GM11168 (cell line): Measurements from ENCODE around the gene LENEP.

ENCODE experiments used
- in situ Hi-C: fragments of 300-500 bp; cut with MboI; formaldehyde crosslinking; loops from one replicate; pipeline ENCODE4 v1.12.0; 2022; ENCODE audit warnings: low sequenced_read_pairs; ENCODE audit not compliant: unreplicated experiment

LENEP gene

DNA sequence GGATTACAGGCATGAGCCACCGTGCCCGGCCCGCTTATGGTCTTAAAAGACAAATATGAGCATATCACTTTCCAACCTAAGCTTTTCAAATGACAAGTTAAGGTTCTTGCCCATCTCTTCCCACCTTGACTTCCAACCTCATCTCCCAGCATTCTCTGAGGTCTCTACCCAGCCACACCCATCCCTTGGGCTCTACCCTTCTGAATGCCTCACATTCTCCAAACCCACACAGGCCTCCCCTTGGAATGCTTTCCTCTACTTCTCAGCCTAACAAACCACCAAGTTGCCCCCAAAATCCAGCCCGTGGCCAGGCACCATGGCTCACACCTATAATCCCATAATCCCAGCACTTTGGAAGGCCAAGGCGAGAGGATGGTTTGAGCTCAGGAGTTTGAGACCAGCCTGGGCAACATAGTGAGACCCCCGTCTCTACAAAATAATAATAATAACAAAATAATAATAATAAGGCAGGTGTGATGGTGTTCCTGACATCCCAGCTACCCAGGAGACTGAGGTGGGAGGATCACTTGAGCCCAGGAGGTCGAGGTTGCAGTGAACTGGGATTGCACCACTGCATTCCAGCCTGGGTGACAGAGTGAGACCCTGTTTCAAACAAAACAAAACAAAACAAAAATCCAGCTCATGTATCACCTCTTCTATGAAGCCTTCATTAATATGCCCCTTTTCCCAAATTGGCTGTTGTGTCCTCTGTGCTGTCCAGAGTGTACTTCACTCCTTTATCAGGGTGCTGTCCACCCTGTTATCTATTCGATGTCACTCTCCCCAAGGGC is 28.9 kb downstream of the LENEP start:
- in situ Hi-C loops = no loop called here

DNA sequence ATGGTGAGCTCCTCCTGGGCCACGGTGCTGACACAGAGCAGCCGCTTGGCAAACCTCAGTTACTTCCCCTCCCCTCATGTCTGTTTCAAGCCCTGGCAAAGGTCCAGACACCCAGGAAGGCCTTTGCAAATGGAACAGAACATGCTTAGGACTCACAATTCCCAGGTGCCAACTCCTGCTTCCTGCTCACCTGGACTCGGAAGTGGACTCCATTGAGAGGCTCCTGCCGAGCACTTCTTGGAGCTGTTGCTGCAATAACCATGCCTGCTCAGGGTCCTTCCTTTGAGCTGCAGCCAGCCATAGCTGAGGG is 29.5 kb downstream of the LENEP start:
- in situ Hi-C loops = no loop called here

DNA sequence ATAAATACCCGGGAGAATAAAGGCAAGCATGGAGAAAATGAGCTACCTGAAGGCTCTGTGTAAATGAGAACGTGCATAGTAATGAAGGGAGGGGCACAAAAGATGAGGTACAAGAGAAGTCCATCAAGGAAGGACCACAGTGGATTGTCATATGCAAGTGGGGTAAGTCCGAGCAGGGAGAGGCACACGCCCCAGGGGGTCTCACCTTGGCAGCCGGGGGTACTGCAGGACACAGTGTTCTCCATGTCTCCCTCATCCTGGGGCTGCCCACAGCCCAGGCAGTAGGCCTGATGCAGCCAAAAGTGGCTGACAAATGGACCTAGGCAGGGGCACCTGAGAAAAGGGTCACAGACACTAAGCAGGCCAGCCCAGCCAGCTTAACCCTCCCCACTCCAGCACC is 30.2 kb downstream of the LENEP start:
- in situ Hi-C loops = no loop called here

DNA sequence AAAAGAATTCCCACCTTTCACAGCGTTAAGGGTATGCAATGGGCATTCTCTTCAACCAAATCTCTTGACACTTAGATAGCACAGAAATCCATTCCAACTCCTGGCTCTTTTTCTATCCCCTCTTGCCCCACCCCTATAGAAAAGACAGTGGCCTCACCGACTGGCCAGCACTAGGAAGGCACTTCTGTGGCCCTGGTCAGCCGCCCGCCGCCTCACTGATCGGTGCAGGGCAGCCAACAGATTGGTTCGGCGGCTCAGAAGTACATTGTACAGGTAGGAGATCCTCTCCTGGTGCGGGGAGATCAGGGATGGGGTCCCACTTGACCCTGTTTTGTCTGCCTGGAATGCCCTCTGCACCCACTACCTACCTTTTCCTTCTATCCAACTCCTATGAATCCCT is 30.9 kb downstream of the LENEP start:
- in situ Hi-C loops = no loop called here

DNA sequence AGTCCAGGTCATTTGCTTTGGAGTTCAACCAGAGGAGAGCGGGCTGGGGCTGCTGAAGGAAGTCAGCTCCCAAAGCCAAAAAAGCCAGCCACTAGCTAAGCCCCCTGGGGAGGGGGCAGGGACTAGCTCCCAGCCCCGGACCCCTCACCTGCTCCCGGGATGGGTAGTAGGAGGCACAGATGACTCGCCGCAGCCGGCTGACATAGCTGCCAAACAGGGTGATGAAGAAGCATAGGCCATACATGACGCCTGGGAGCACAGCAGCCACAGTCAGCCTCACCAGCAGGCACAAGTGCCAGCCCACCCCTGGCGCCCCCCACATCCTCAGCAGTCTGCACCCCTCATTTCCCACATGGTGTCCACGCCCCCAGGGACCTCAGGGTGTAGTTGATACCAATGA is 32.8 kb downstream of the LENEP start:
- in situ Hi-C loops = no loop called here

DNA sequence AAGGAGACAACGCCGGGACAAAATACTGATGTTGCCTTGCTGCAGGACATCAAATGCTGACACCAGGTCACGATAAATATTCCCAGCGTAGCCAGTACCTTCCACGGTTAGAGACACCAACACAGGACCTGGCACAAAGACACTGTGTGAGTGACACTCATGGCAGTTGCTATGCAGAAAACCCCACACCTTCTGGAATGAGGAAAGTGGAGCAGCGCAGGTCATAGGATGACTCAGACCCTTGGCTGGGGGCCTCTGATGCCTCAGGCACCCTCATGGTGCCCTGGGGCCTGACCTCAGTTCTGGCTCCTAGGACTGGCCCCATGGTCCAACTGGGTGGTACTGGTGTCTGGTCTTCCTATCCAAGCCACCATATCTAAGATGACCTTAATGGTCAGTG is 33.2 kb downstream of the LENEP start:
- in situ Hi-C loops = no loop called here

DNA sequence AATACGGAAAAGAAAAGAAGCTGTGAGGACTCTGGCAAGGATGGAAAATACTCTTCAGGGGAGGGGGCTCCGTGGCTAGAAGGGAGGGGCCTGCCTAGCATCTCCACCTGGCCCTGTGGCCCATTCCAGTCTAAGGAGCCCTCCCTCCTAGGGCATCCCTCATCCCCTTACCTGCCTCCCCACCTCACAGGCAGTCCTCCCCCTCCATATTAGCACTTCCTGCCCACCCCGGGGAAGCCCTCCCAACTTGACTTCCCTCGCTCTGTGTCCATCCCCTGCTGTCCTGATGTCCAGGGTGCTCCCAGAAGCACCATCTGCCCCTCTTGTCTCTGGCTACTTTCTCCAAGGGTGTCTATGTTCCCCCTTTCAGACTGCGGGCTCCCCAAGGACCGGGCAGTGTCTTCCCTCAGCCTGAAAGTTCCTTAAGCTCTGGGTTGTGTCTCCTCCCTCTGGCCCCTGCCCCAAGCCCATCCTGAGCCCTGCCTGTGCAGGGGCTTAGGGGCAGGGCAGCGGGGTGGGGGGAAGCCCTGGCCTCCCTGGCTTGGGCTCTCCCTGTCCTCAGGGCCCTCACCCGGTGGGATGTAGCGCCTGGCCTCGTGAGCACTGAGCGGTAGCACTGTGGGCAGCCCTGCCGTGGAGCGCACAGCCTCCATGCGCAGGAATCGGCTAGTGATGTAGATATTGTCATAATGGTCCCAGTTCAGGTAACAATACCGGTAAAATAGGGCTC is 36.3 kb downstream of the LENEP start:
- in situ Hi-C loops = no loop called here

DNA sequence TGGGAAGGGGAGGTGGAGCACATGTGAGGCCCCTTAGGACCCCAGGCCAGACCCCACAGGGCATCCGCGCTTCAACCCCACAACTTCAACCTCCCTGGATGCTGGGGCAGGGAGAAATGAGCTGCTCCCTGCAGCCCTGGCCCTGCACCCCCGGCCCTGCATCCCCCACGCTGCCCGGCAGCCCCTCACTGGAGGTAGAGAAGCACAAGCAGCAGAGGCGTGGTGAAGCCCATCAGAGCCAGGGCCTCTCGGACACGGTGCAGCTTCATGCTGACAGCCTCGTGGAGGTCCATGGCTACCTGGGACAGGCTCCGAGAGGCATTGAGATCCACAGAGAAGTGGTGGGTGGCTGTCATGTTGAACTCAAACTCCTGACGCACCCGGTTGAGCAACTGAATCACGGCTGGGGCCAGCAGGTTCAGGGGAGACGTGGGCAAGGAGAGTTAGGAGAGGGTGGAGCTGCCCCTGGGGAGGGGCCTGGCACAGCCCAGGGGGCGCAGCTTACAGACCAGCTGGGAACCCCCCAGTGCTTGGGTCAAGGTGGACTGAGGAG is 36.9 kb downstream of the LENEP start:
- in situ Hi-C loops = no loop called here

DNA sequence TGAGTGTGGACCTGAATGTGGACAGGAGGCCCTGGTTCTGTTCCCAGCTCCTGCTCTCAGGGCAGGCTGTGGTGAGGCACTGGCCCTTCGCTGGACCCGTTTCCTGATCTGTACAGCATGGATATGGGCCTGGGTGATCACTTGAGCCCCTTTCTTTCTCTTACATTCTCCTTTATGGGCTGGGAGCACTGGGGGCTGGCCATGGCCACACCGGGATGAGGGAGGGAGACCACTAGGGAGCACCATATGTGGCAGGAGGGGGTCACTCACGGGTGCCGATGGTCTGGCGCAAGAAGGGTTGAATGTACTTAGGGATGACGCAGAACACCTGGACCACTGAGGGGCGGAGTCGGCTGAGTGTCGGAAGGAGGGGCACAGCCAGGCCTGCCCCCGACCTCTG is 37.5 kb downstream of the LENEP start:
- in situ Hi-C loops = no loop called here

DNA sequence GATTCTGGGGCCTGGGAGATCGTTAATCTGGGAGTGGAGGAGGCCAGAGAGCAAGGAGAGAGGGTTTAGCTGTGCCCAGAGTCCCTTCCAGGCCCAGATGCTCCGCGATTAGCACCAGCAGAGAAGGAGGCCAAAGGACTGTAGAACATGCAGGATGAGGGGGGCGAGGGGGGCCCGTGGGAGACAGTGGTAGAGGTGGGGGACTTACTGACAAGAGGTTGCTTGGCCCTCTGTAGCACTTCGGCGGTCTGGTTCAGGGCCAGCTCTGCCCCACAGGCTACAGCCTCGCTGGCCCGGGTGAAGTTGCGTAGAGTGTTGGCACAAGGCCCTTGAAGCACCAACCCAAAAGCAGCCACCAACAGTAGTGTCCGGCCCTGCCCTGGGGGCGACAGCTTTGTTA is 39.5 kb downstream of the LENEP start:
- in situ Hi-C loops = no loop called here

DNA sequence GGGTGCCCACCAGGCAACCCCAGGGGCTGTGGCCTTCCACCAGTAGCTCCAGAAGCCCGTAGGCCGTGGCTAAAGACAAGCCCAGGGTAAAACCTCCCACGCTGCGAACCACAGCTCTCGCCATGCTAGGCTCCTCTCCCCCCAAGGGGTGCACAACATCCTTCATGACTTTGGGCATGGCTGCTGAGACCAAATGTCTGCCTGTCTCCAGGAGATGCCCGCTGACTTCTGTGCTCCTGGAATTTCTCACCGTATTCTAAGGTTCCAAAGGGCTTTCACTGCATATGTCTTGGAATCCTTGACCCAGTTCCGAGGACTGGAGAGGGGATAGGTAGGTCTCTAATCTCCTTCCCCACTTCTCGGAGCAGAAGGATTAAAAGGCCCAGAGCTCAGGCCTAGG is 40.1 kb downstream of the LENEP start, which contains the start of the genes DCST1 and DCST2:
TSS of gene DCST1 (plus strand) at position 301 of the 400 bp plus-strand sequence. CDS start 213 bp downstream, outside the sequence.
TSS of gene DCST2 (minus strand) at position 258 of the 400 bp plus-strand sequence. CDS start at position 178, 80 bp downstream.
- in situ Hi-C loops = no loop called here

DNA sequence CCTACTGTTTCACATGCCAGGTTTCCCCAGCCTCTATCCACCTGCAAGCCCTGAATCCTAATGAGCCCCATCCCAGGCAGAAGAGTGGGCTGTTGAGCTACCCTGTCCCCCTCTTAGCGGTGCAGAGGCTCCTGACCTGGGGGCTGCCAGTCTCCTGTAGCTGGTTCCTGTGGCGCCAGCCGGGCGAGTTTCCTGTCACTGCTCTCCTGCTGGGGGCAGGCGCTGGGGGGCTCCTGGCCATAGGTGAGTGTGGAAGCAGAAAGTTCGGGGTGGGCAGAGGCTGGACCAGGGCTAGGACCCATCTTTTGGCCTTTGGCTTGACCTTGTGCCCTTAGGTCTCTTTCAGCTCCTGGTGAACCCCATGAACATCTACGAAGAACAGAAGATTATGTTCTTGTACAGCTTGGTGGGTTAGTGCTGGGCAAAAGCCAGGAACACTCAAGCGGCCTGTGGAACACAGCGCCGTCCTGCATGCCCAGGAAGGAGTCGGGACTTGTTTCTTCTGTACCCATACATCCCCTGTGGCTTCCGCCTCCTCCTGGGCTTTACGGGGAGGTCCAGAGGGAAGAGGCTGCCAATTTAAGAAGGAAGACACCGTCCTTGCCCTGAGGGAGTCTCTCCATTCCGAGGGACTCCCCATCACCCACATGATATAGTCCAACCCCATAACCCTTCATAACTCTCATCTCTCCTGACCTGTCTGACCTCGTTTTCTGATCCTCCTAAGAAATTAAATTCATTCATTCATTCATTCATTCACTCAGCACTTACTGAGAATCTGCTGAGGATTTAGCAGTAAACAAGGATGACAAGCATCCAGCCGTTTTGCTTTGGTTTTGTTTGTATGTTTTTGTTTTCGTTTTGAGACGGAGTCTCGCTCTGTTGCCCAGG is 41.2 kb downstream of the LENEP start:
- in situ Hi-C loops = no loop called here

DNA sequence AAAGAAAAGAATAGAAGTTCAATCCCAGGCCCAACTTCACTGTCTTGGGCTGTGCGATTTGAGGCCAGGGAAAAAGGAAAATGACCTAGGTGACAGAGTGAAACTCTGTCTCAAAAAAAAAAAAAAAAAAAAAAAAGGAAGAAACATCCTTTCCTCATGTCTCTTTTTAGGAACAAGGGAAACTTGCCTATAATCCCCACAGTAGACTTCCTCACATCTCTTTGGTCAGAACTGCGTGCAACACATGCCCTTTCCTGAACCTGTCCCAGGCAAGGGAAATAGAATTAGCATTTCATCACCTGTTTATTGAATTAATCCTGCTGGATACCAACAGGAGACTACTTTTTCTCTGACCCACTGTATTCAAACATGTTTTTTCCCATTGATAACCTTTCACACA is 42.5 kb downstream of the LENEP start:
- in situ Hi-C loops = no loop called here

DNA sequence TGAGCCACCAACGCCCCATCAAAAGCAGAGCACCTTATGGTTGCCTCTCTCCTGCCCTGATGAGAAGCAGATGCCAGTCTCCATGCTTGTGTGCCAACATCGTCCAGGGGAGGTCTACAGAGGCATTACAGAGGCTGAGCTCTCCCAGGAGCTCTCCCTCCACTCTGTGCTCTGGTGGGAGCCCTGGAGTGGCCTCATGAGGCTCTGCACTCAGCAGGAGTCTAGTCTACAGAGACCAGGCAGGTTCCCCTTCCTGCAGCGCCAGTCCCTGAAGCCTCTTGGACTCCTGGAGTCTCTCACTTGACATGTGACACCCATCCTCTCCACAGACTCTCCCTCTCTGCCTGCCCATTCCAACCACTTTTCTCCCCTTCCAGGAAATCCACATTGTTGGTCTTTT is 43.7 kb downstream of the LENEP start:
- in situ Hi-C loops = no loop called here

DNA sequence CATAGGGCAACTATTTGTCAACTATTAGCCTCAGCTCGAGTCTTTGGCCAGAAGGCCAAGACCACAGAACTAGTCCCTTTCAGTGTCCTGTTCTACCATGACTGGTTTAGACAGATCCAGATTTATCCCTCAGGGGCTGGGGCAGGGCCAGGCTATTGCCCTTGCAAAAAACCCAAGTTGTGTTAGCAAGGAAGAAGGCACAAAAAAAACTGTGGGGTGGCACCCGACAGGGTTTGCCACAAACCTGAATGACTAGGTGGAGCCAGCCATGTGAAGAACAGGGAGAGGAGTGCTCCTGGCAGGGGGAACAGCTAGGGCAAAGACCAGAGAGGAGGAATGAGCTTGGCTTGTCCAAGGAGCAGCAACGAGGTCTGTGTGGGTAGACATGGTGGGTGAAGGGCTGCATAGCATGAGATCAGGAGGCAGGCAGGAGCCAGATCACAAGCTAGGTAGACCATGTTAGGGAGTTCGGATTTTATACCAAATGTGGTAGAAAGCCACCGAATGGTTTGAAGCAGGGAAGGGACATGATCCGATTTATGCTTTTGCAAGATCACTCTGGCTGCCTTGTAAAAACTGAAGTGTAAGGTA is 44.6 kb downstream of the LENEP start:
- in situ Hi-C loops = no loop called here

DNA sequence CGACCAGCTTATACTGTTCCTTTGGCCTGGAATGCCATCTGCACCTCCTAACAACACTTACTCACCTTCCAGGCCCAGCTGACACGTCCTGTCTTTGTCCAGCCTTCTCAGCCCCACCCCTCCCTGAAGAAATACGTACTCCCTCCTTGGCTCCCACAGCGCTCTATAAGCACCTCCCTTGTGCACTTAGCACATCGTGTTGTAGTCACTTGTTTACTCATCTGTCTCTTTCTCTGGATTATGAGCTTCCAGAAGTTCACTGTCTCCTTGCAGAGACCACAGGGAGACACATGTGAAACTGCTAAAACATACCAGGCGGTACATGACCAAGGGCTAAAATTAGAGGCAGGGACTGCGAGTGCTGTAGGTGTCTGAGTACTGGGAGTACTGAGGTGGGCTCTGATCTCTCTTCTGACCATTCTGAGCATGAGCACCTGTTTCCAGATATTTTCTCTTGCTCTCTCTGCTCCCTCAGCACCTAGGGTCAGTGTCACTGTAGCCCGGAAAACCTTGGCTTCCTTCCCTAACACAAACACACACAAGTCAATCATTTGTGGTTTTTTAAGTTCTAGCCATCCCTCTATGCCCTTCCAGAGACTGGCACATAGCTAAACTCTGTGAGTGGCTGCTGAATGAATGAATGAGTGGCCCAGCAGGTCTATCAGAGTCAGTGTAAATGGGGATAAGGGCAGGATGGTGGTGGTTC is 45.4 kb downstream of the LENEP start:
- in situ Hi-C loops = no loop called here

DNA sequence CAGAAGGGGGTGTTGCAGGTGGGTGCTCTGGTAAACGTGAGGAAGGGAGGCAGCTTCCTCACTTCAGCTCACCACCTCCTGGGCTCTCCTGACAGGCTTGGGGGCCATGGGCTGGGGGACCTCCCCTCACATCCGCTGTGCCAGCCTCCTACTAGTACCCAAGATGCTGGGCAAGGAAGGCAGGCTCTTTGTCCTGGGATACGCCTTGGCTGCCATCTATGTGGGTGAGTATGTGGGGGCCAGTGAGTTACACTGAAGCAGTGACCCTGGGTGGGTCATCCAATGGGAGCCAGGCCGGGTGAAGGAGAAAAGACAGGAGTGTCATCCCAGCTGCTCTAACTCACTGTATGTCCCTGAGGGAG is 45.9 kb downstream of the LENEP start:
- in situ Hi-C loops = no loop called here

DNA sequence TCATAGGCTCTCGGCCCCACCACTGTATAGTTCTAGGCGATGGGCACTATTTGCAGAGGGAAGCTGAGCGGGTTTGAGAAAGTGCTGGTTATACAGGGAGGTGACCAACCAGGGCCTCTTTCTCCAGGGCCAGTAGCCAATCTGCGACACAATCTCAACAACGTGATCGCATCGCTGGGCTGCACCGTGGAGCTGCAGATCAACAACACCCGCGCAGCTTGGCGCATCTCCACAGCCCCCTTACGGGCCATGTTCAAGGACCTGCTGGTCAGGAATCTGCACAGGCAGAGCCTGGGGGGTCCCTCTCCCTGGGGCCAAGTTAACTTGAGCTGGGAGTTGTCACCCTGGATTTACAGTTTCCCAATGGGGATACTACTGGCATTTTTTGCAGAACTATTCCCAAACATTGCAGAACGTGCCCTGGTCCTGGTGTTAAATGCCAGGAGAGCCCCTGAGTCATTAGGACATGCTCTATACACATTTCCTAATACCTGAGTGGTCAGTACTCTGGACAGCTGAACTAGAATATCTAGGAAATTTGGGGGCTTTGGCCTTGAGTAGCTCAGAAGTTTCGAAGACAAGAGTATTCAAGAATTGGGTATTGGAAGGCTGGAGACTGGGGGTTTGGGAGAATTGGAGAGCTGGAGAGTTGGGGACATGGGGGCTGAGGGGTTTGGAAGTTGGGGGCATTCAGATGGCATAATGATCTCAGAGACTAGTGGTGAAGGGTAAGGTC is 47.1 kb downstream of the LENEP start:
- in situ Hi-C loops = no loop called here

DNA sequence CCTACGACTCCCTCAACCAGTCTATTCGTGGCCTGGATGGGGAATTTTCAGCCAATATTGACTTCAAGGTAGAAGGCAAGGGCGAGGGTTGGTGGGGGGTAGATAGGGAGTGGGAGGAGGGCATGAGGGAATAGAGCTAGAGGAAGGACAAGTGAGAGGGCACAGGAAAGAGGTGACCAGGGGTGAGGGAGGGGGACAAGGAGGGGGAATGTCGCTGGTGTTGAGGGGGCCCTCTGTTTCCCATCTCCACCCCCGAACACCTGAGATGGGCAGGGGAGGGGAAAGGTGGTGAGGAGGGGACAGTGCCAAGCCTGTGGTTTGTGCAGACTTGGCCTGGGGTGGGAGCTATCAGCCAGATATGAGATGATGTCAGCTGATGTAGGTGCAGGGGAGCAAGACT is 49.4 kb downstream of the LENEP start:
- in situ Hi-C loops = no loop called here
